Measurements from ENCODE around the gene SHQ1.

The SHQ1 gene

DNA sequence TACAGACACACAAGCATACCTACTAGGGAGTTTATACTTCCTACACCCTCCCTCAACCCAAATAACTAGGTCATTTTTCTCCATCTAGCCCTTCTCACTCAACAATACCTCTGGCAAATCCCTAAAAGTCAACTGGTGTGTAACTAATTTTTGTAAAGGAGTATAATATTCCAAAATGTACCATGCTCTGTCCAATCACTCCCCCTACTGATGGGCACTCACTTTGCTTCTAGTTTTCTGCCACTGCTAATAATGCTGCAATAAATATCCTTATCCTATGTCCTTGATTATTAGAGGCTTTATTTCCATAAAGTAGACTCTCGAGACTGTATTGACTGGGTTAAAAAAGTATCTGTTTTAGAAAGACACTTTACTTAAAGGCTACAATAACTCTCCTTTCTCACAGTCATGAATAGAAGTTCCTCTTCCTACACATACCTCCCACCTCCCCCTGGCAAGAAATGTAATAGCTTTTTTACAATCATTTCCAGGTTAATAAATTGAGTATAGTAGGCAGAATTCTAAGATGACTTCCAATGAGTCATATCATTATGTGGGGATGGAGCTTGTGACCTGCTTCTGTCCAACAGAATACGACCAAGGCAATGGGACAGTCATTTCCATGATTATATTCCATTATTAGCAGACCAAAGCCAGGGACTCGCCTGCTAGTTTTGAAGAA lies 30.0 kb downstream of the SHQ1 start:
- TF ChIP-seq, protein P1, sequence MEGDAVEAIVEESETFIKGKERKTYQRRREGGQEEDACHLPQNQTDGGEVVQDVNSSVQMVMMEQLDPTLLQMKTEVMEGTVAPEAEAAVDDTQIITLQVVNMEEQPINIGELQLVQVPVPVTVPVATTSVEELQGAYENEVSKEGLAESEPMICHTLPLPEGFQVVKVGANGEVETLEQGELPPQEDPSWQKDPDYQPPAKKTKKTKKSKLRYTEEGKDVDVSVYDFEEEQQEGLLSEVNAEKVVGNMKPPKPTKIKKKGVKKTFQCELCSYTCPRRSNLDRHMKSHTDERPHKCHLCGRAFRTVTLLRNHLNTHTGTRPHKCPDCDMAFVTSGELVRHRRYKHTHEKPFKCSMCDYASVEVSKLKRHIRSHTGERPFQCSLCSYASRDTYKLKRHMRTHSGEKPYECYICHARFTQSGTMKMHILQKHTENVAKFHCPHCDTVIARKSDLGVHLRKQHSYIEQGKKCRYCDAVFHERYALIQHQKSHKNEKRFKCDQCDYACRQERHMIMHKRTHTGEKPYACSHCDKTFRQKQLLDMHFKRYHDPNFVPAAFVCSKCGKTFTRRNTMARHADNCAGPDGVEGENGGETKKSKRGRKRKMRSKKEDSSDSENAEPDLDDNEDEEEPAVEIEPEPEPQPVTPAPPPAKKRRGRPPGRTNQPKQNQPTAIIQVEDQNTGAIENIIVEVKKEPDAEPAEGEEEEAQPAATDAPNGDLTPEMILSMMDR (conservative IDR thresholded peaks at IDR 0.05; ENCODE audit: low read depth), result peak; percentile 59
- no peak overlapping the region for H3K27ac ChIP-seq
- ChIA-PET CTCF (interaction anchor here (0.5 kb wide), 1 partner anchor 335 kb away, joined by 3 read pairs; no protein-coding TSS in a partner anchor), POLR2A (ENCODE audit: low non-redundant PET) (no interaction called here)
- peak; percentile 12 for DNase-seq (ENCODE audit: low spot score)

DNA sequence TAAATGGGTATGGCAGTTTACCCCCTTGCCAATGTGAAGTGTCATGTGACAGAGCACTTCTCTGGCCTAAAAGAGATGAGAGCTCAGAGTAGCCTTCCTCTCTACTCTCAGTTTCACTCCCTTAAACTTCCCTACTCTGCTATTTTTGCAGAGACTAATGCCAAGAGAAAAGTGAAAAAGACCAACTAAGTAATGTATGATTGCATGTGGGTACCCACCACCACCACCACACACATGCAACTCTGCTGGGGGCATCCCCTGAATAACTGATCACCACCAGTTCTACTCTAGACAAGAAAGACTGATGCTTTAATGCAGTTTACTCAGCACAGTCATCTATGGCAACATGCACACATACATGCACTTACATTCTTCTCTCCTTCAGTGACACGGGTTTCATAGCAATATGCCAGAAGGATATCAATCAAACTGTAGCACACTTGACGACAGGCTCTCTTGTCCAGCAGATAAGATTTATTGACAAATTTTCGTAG lies 31.3 kb downstream of the SHQ1 start:
- TF ChIP-seq, protein P1 (conservative IDR thresholded peaks at IDR 0.05; ENCODE audit: low read depth), result no peak
- ChIA-PET CTCF (no interaction called here), POLR2A (ENCODE audit: low non-redundant PET) (no interaction called here)
- H3K27ac ChIP-seq, result no peak overlapping the region
- DNase-seq (ENCODE audit: low spot score), result no peak

DNA sequence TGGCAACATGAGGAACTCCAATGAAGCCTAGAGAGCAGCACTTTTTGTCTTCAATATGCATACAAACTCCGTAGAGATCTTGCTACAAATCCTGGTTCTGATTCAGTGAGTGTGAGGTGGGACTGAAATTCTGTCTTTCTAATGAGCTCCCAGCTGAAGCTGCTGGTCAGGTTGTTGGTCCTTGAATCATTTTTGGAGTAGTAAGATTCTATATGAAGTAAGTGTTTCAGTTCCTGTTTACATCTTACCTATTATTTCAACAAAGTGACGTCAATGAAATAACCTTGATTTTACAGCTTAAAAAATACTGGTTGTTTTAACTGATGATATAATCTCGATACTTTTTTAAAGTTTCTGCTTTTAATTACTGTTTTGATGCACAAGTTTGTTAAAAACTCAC lies 33.9 kb downstream of the SHQ1 start:
- TF ChIP-seq, protein P1 (conservative IDR thresholded peaks at IDR 0.05; ENCODE audit: low read depth), result no peak
- POLR2A ChIA-PET (ENCODE audit: low non-redundant PET), result no interaction called here
- H3K27ac ChIP-seq, result no peak overlapping the region
- CTCF ChIA-PET, result no interaction called here
- DNase-seq (ENCODE audit: low spot score), result no peak

DNA sequence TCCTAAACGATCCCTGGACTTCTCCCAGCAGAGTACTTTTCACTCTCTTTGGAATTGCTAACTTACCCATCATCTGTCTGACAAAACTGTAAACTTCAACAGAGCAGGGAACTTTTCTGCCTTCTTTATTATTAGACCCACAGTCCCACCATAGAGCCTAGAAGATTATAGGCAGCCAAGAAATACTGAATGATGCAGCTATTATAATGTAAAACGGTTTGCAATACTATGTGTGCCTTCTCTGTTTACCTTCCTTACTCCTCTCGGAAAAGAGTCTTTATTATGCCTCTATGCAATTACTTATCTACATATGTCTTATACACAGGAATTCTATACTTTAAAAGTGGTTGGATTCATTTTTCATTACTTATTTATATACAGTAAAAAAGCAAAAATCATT lies 36.0 kb downstream of the SHQ1 start:
- TF ChIP-seq, protein P1 (conservative IDR thresholded peaks at IDR 0.05; ENCODE audit: low read depth), result no peak
- POLR2A ChIA-PET (ENCODE audit: low non-redundant PET), result no interaction called here
- DNase-seq (ENCODE audit: low spot score), result no peak
- CTCF ChIA-PET, result interaction anchor here (0.6 kb wide), 1 partner anchor 115 kb away, joined by 5 read pairs; no protein-coding TSS in a partner anchor
- H3K27ac ChIP-seq, result no peak overlapping the region

DNA sequence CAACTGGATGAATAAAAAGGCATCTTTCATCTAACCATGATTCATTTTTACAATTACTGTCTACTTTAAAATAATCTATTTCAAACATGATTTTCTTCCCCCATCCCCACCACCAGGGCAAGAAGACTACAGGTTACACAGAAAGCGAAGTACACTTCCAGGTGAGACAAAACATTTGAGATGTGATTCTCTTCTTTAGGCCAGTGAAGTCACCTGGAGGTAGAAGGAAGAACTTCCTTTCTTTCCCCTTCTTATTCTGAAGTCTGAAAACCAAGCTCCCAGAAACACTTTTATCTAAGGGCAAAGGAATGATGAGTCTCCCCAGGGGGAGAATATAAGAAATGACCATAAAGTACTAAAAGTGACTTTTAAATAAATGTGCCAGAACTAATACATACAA lies 36.7 kb downstream of the SHQ1 start:
- POLR2A ChIA-PET (ENCODE audit: low non-redundant PET), result no interaction called here
- TF ChIP-seq, protein P1 (conservative IDR thresholded peaks at IDR 0.05; ENCODE audit: low read depth), result peak; percentile 7; the same call in 1 of the 2 replicates
- no peak for DNase-seq (ENCODE audit: low spot score)

GRCh38 chr3:72810659-72811434 lies 37.4 kb downstream of the SHQ1 start:
- ChIA-PET CTCF (no interaction called here), POLR2A (ENCODE audit: low non-redundant PET) (no interaction called here)
- TF ChIP-seq, protein P1 (conservative IDR thresholded peaks at IDR 0.05; ENCODE audit: low read depth), result no peak
- DNase-seq (ENCODE audit: low spot score), result no peak
- no peak overlapping the region for H3K27ac ChIP-seq

More for the DNA sequence above, 36.7 kb downstream of the SHQ1 start:
- H3K27ac ChIP-seq, result no peak overlapping the region
- CTCF ChIA-PET, result interaction anchor here (0.6 kb wide), 1 partner anchor 114 kb away, joined by 5 read pairs; no protein-coding TSS in a partner anchor

Data from RWPE1 (cell line).